Sigmoid colon (tissue), 4 donors: ENCODE results near the gene KIAA1549.

ENCODE experiments used
- CTCF ChIP-seq, 4 experiments: fragments of 450-650 bp in 3 of 4; fragments of 200-600 bp in 1 of 4; IDR thresholded peaks; one replicate each; pipeline ENCODE4 v1.5.1; 2016 to 2019; ENCODE audit warnings: antibody characterized with exemption in 4 of 4, mild to moderate bottlenecking in 3 of 4, moderate library complexity in 2 of 4
- EP300 ChIP-seq, 4 donors: sonication (generic); formaldehyde crosslinking; IDR thresholded peaks; one replicate each; pipeline ENCODE4 v1.6.1; 2017; ENCODE audit warnings: antibody characterized with exemption in 4 of 4

GRCh38 chr7:138816650-138817049, 164.5 kb downstream of the KIAA1549 start:
- TF ChIP-seq EP300 (IDR thresholded peaks at IDR 0.05) (no peak), CTCF (IDR thresholded peaks at IDR 0.05) (no peak)
